GM06990 (cell line): Measurements from ENCODE around the gene HRNR.

ENCODE experiments used
- DNase-seq: peaks from one replicate; pipeline ENCODE4 v3.0.0-alpha.2; 2011; ENCODE audit not compliant: insufficient read length; ENCODE audit errors: extremely low read depth
- H3K27me3 ChIP-seq: replicated peaks from 2 replicates; pipeline ENCODE4 v1.6.0; 2011; ENCODE audit warnings: low read length; ENCODE audit not compliant: control insufficient read depth, insufficient read depth
- H3K36me3 ChIP-seq: 2 replicates; pipeline ENCODE4 v1.5.1; 2011; ENCODE audit warnings: low read length; ENCODE audit not compliant: control insufficient read depth, insufficient read depth
- H3K4me3 ChIP-seq: replicated peaks from 2 replicates; pipeline ENCODE4 v1.5.1; 2011; ENCODE audit warnings: low read depth, mild to moderate bottlenecking, control low read depth, low read length
- CTCF ChIP-seq: IDR thresholded peaks from 2 replicates; pipeline ENCODE4 v1.5.1; 2011; ENCODE audit warnings: low read length, control low read depth, mild to moderate bottlenecking, inconsistent platforms; ENCODE audit not compliant: insufficient read depth, poor library complexity, severe bottlenecking

HRNR gene

GRCh38 chr1:152185544-152186391 is 38.2 kb downstream of the HRNR start:
- DNase-seq = peak; percentile 10
- no peaks in the 10 kb centered on the region for H3K36me3 ChIP-seq
- peak; percentile 79 for TF ChIP-seq CTCF
- no peaks in the 10 kb centered on the region; the same call in none of the 2 replicates for H3K27me3 ChIP-seq
- H3K4me3 ChIP-seq = no peak overlapping the region

GRCh38 chr1:152182944-152183361 is 41.0 kb downstream of the HRNR start:
- H3K27me3 ChIP-seq = no peaks in the 10 kb centered on the region; the same call in none of the 2 replicates
- H3K36me3 ChIP-seq = no peaks in the 10 kb centered on the region
- no peak for DNase-seq
- no peak for TF ChIP-seq CTCF
- no peak overlapping the region for H3K4me3 ChIP-seq

- H3K27me3 ChIP-seq = no peaks in the 10 kb centered on the region; the same call in none of the 2 replicates
- TF ChIP-seq CTCF = peak; percentile 64
- no peak overlapping the region for H3K4me3 ChIP-seq
- no peaks in the 10 kb centered on the region for H3K36me3 ChIP-seq
- DNase-seq = no peak
These were observed 41.6 kb downstream of the HRNR start for GRCh38 chr1:152182431-152182830.

GRCh38 chr1:152179566-152179965 is 44.4 kb downstream of the HRNR start:
- no peaks in the 10 kb centered on the region for H3K36me3 ChIP-seq
- H3K27me3 ChIP-seq = no peaks in the 10 kb centered on the region; the same call in none of the 2 replicates
- TF ChIP-seq CTCF = no peak
- DNase-seq = no peak
- no peak overlapping the region for H3K4me3 ChIP-seq

GRCh38 chr1:152170287-152170905 is 53.6 kb downstream of the HRNR start:
- H3K4me3 ChIP-seq = no peak overlapping the region
- no peak for TF ChIP-seq CTCF
- no peaks in the 10 kb centered on the region for H3K36me3 ChIP-seq
- no peaks in the 10 kb centered on the region; the same call in none of the 2 replicates for H3K27me3 ChIP-seq
- DNase-seq = no peak
